Endothelial cell of hepatic sinusoid (primary cell): Measurements from ENCODE around the gene RAPGEF6.
"Not testable (repeated sequence)": the region's sequence is repeated elsewhere in the genome, so short reads cannot be mapped to it uniquely, and the experiment has no call there.

Experiments
- in situ Hi-C: cut with HindIII; loops from 2 replicates; pipeline ENCODE4 v1.10.0; 2017; ENCODE audit warnings: low sequenced_read_pairs

RAPGEF6 gene

GRCh38 chr5:131393498-131393968, 241.5 kb downstream of the RAPGEF6 start:
- in situ Hi-C loops: no loop called here

- in situ Hi-C loops: no loop called here
Measured at GRCh38 chr5:131392466-131393095, 242.4 kb downstream of the RAPGEF6 start.

GRCh38 chr5:131389869-131390265, 245.2 kb downstream of the RAPGEF6 start:
- in situ Hi-C loops: no loop called here

GRCh38 chr5:131389096-131389868, 245.7 kb downstream of the RAPGEF6 start:
- in situ Hi-C loops: no loop called here

- in situ Hi-C loops: no loop called here
Measured at GRCh38 chr5:131387255-131387654, 247.8 kb downstream of the RAPGEF6 start.

GRCh38 chr5:131386779-131387178, 248.2 kb downstream of the RAPGEF6 start:
- in situ Hi-C loops: no loop called here

- in situ Hi-C loops: no loop called here
Measured at GRCh38 chr5:131386124-131386523, 248.9 kb downstream of the RAPGEF6 start.

GRCh38 chr5:131384616-131385214, 250.3 kb downstream of the RAPGEF6 start:
- in situ Hi-C loops: no loop called here

GRCh38 chr5:131384173-131384572, 250.9 kb downstream of the RAPGEF6 start:
- in situ Hi-C loops: no loop called here

- in situ Hi-C loops: no loop called here
Measured at GRCh38 chr5:131382407-131383395, 252.3 kb downstream of the RAPGEF6 start.

- in situ Hi-C loops: no loop called here
Measured at GRCh38 chr5:131381777-131382176, 253.3 kb downstream of the RAPGEF6 start.

GRCh38 chr5:131381021-131381420, 254.0 kb downstream of the RAPGEF6 start:
- in situ Hi-C loops: no loop called here

- in situ Hi-C loops: not testable (repeated sequence)
Measured at GRCh38 chr5:131380238-131380637, 254.8 kb downstream of the RAPGEF6 start.

GRCh38 chr5:131379723-131380122, 255.3 kb downstream of the RAPGEF6 start:
- in situ Hi-C loops: no loop called here

- in situ Hi-C loops: no loop called here
Measured at GRCh38 chr5:131378721-131379541, 256.1 kb downstream of the RAPGEF6 start.

GRCh38 chr5:131377785-131378325, 257.2 kb downstream of the RAPGEF6 start:
- in situ Hi-C loops: no loop called here

GRCh38 chr5:131377346-131377745, 257.7 kb downstream of the RAPGEF6 start:
- in situ Hi-C loops: no loop called here

GRCh38 chr5:131375351-131375750, 259.7 kb downstream of the RAPGEF6 start:
- in situ Hi-C loops: no loop called here
